ENCODE results near the gene INSL3.

Gene INSL3

GRCh38 chr19:17821190-17821589 is at the start of gene INSL3:
INSL3 (minus strand) TSS chr19:17821519; CDS start chr19:17821506, 13 bp downstream.
- no peak for TF ChIP-seq CTCF (IDR thresholded peaks at IDR 0.05; ENCODE audit: borderline replicate concordance, control extremely low read depth, extremely low read depth, insufficient read depth, missing control alignments)
- in situ Hi-C loops (cut with MboI; ENCODE audit: low sequenced_read_pairs, unreplicated experiment), result no loop called here

GRCh38 chr19:17869114-17869608 is 47.8 kb upstream of the INSL3 start:
- TF ChIP-seq CTCF (IDR thresholded peaks at IDR 0.05; ENCODE audit: borderline replicate concordance, control extremely low read depth, extremely low read depth, insufficient read depth, missing control alignments), result no peak
- in situ Hi-C loops (cut with MboI; ENCODE audit: low sequenced_read_pairs, unreplicated experiment), result loop anchor here (10.0 kb wide), 1 partner anchor 56 kb away; no protein-coding TSS in a partner anchor
- no peak for DNase-seq (ENCODE audit: low spot score)

More at GRCh38 chr19:17821190-17821589, at the start of gene INSL3:
- DNase-seq (ENCODE audit: low spot score), result no peak

- DNase-seq (ENCODE audit: low spot score), result no peak
- TF ChIP-seq CTCF (IDR thresholded peaks at IDR 0.05; ENCODE audit: borderline replicate concordance, control extremely low read depth, extremely low read depth, insufficient read depth, missing control alignments), result no peak
- in situ Hi-C loops (cut with MboI; ENCODE audit: low sequenced_read_pairs, unreplicated experiment), result loop anchor here (10.0 kb wide), 1 partner anchor 56 kb away; no protein-coding TSS in a partner anchor
Observed at GRCh38 chr19:17868669-17869068, 47.4 kb upstream of the INSL3 start.

GRCh38 chr19:17866964-17867486 is 45.7 kb upstream of the INSL3 start:
- no peak for TF ChIP-seq CTCF (IDR thresholded peaks at IDR 0.05; ENCODE audit: borderline replicate concordance, control extremely low read depth, extremely low read depth, insufficient read depth, missing control alignments)
- DNase-seq (ENCODE audit: low spot score), result no peak
- in situ Hi-C loops (cut with MboI; ENCODE audit: low sequenced_read_pairs, unreplicated experiment), result loop anchor here (10.0 kb wide), 1 partner anchor 58 kb away; no protein-coding TSS in a partner anchor

- in situ Hi-C loops (cut with MboI; ENCODE audit: low sequenced_read_pairs, unreplicated experiment), result loop anchor here (10.0 kb wide), 1 partner anchor 58 kb away; no protein-coding TSS in a partner anchor
- TF ChIP-seq CTCF (IDR thresholded peaks at IDR 0.05; ENCODE audit: borderline replicate concordance, control extremely low read depth, extremely low read depth, insufficient read depth, missing control alignments), result no peak
- no peak for DNase-seq (ENCODE audit: low spot score)
Observed at GRCh38 chr19:17866312-17866963, 45.1 kb upstream of the INSL3 start.

GRCh38 chr19:17865364-17866311 is 44.3 kb upstream of the INSL3 start:
- DNase-seq (ENCODE audit: low spot score), result no peak
- TF ChIP-seq CTCF (IDR thresholded peaks at IDR 0.05; ENCODE audit: borderline replicate concordance, control extremely low read depth, extremely low read depth, insufficient read depth, missing control alignments), result no peak
- in situ Hi-C loops (cut with MboI; ENCODE audit: low sequenced_read_pairs, unreplicated experiment), result loop anchor here (10.0 kb wide), 1 partner anchor 59 kb away; no protein-coding TSS in a partner anchor

All from GM13976 (cell line).